GM23338 (cell line): ENCODE data around the gene NMD3. TPM values are rescaled to one million over a fixed set of nuclear protein-coding genes. Genes with fewer than 3 reads are reported as not detected.

ENCODE experiments used
- ATAC-seq: fragments of 200-7000 bp; cut with Tn5 transposase; 3 replicates; pipeline ENCODE4 v1.9.1; 2020
- DNase-seq: peaks from one replicate; pipeline ENCODE4 v3.0.0-alpha.2; 2015; ENCODE audit warnings: low spot score
- H2AFZ ChIP-seq: fragments of 200-600 bp; sonication (generic); 2 replicates; pipeline ENCODE4 v1.8.0; 2016; ENCODE audit warnings: antibody characterized with exemption, mild to moderate bottlenecking, moderate library complexity
- H3F3A ChIP-seq: fragments of 200-600 bp; sonication (generic); replicated peaks from 2 replicates; pipeline ENCODE4 v1.8.0; 2017; ENCODE audit warnings: antibody characterized with exemption, mixed run types, low read depth
- H3K27ac ChIP-seq: fragments of 200-600 bp; sonication (generic); 2 replicates; pipeline ENCODE4 v1.6.1; 2016; ENCODE audit warnings: low read depth
- H3K27me3 ChIP-seq: fragments of 200-600 bp; sonication (generic); 2 replicates; pipeline ENCODE4 v1.8.0; 2016; ENCODE audit warnings: mild to moderate bottlenecking, mixed run types, moderate library complexity; ENCODE audit not compliant: insufficient read depth
- H3K36me3 ChIP-seq: fragments of 200-600 bp; sonication (generic); 2 replicates; pipeline ENCODE4 v1.8.0; 2016; ENCODE audit warnings: mild to moderate bottlenecking; ENCODE audit not compliant: insufficient read depth
- H3K4me1 ChIP-seq: fragments of 200-600 bp; sonication (generic); 2 replicates; pipeline ENCODE4 v1.8.0; 2016; ENCODE audit warnings: mild to moderate bottlenecking, moderate library complexity; ENCODE audit not compliant: insufficient read depth
- H3K4me2 ChIP-seq: fragments of 200-600 bp; sonication (generic); 2 replicates; pipeline ENCODE4 v1.7.1; 2017; ENCODE audit warnings: mixed run types
- H3K4me3 ChIP-seq: fragments of 200-600 bp; sonication (generic); 2 replicates; pipeline ENCODE4 v1.6.1; 2016; ENCODE audit warnings: mixed run types
- H3K79me2 ChIP-seq: fragments of 200-600 bp; sonication (generic); replicated peaks from 2 replicates; pipeline ENCODE4 v1.8.0; 2017; ENCODE audit warnings: mild to moderate bottlenecking; ENCODE audit not compliant: insufficient read depth
- H3K9me2 ChIP-seq: fragments of 200-600 bp; sonication (generic); 2 replicates; pipeline ENCODE4 v1.8.0; 2017; ENCODE audit not compliant: insufficient read depth
- H4K20me1 ChIP-seq: fragments of 200-600 bp; sonication (generic); replicated peaks from 2 replicates; pipeline ENCODE4 v1.8.0; 2017; ENCODE audit warnings: mild to moderate bottlenecking; ENCODE audit not compliant: insufficient read depth
- H3K27ac Mint-ChIP-seq: 2 replicates; pipeline ENCODE4 v1.8.0; 2020; ENCODE audit warnings: inconsistent platforms, mild to moderate bottlenecking, moderate library complexity, mixed read lengths
- H3K27me3 Mint-ChIP-seq: 3 replicates; pipeline ENCODE4 v1.8.0; 2022; ENCODE audit warnings: low read depth, mild to moderate bottlenecking, moderate library complexity, mixed read lengths, inconsistent platforms; ENCODE audit not compliant: insufficient read depth, poor library complexity
- H3K36me3 Mint-ChIP-seq: 3 replicates; pipeline ENCODE4 v1.8.0; 2021; ENCODE audit warnings: low read depth, mild to moderate bottlenecking, inconsistent platforms, moderate library complexity, mixed read lengths
- H3K4me1 Mint-ChIP-seq: 3 replicates; pipeline ENCODE4 v1.8.0; 2020; ENCODE audit warnings: mild to moderate bottlenecking, inconsistent platforms, mixed read lengths
- H3K4me3 Mint-ChIP-seq: 3 replicates; pipeline ENCODE4 v1.8.0; 2021; ENCODE audit warnings: moderate library complexity, mild to moderate bottlenecking, inconsistent platforms, mixed read lengths
- H3K9me3 Mint-ChIP-seq: 3 replicates; pipeline ENCODE4 v1.8.0; 2020; ENCODE audit warnings: moderate library complexity, mild to moderate bottlenecking, inconsistent platforms, mixed read lengths
- CREB1 ChIP-seq: fragments of 250-450 bp; sonication (Bioruptor Pico); IDR thresholded peaks from 2 replicates; pipeline ENCODE4 v1.5.0; 2020; ENCODE audit warnings: low read depth, mild to moderate bottlenecking, moderate library complexity
- ETS1 ChIP-seq: IDR thresholded peaks from 2 replicates; pipeline ENCODE4 v1.6.1; 2016; ENCODE audit warnings: antibody characterized with exemption
- EZH2 ChIP-seq: fragments of 200-600 bp; sonication (generic); IDR thresholded peaks from one replicate; pipeline ENCODE4 v1.8.0; 2017; ENCODE audit warnings: antibody characterized with exemption, mild to moderate bottlenecking, low read depth; ENCODE audit not compliant: unreplicated experiment
- EZH2phosphoT487 ChIP-seq: fragments of 200-600 bp; sonication (generic); IDR thresholded peaks from one replicate; pipeline ENCODE4 v1.8.1; 2018; ENCODE audit warnings: antibody characterized with exemption; ENCODE audit not compliant: unreplicated experiment
- JUNB ChIP-seq: IDR thresholded peaks from one replicate; pipeline ENCODE4 v1.6.1; 2016; ENCODE audit warnings: antibody characterized with exemption; ENCODE audit not compliant: unreplicated experiment
- NANOG ChIP-seq: IDR thresholded peaks from 2 replicates; pipeline ENCODE4 v1.6.1; 2016; ENCODE audit warnings: antibody characterized with exemption, borderline replicate concordance
- POLR2AphosphoS5 ChIP-seq: IDR thresholded peaks from 2 replicates; pipeline ENCODE4 v1.6.1; 2016; ENCODE audit warnings: antibody characterized with exemption, low read depth
- STAT1 ChIP-seq: IDR thresholded peaks from one replicate; pipeline ENCODE4 v1.6.1; 2016; ENCODE audit warnings: antibody characterized with exemption; ENCODE audit not compliant: unreplicated experiment
- ZNF114 ChIP-seq: fragments of 250-450 bp; sonication (Bioruptor Pico); IDR thresholded peaks from 2 replicates; pipeline ENCODE4 v1.5.0; 2020; ENCODE audit warnings: mild to moderate bottlenecking, moderate library complexity
- ZNF331 ChIP-seq: fragments of 250-450 bp; sonication (Bioruptor Pico); IDR thresholded peaks from 2 replicates; pipeline ENCODE4 v1.5.0; 2020; ENCODE audit warnings: low read depth, mild to moderate bottlenecking, moderate library complexity
- ZNF462 ChIP-seq: fragments of 250-450 bp; sonication (Bioruptor Pico); IDR thresholded peaks from 2 replicates; pipeline ENCODE4 v1.5.0; 2020; ENCODE audit warnings: mild to moderate bottlenecking, moderate library complexity
- polyA plus RNA-seq: library from polyadenylated mRNA; unstranded; fragments of >200 nt; fragmentation: Nextera tagmentation; extraction: Ambion mirVana; gene quantifications from 2 replicates; pipeline ENCODE4 v1.2.1, GENCODE V29; 2016
- total RNA-seq: library from RNA; depleted of rRNA; stranded (reverse); fragments of >200 nt; shearing (Covaris generic); gene quantifications from 2 replicates; pipeline ENCODE4 v1.2.3, GENCODE V29; 2014
- TF ChIP-seq, protein P1 (sequence below): IDR thresholded peaks from one replicate; pipeline ENCODE4 v1.6.1; 2018; ENCODE audit warnings: antibody characterized with exemption; ENCODE audit not compliant: unreplicated experiment
- TF ChIP-seq, protein P2 (sequence below), 2 experiments: fragments of 200-600 bp in 1 of 2; sonication (generic) in 1 of 2; conservative IDR thresholded peaks; 2 replicates each; pipeline versions ENCODE4 v1.5.1 to v1.6.1; 2016 to 2017; ENCODE audit warnings: antibody characterized with exemption in 2 of 2, low read depth in 2 of 2, mild to moderate bottlenecking in 2 of 2, moderate library complexity in 1 of 2

NMD3 gene
- total and polyA plus RNA-seq, 2 experiments from 2014 or later: 27.3 to 67.4 TPM

- Histone ChIP-seq H3K4me2 (no peak overlapping the region), H3K4me3 (no peak overlapping the region), H3K4me1 (no peaks in the 10 kb centered on the region), H3K27ac (no peak overlapping the region), H2AFZ (no peak overlapping the region), H3F3A (no peaks in the 10 kb centered on the region), H3K36me3 (peaks cover 34% of the 10 kb centered on the region), H3K27me3 (no peaks in the 10 kb centered on the region), H3K9me2 (no peaks in the 10 kb centered on the region), H3K79me2 (peaks cover 6% of the 10 kb centered on the region; the same call in 1 of the 2 replicates), H4K20me1 (no peaks in the 10 kb centered on the region; the same call in 1 of the 2 replicates)
- ATAC-seq (no peak), DNase-seq (no peak)
- Mint-ChIP-seq H3K4me3 (no peak overlapping the region), H3K36me3 (peaks cover 55% of the 10 kb centered on the region), H3K27ac (no peak overlapping the region), H3K9me3 (no peaks in the 10 kb centered on the region), H3K4me1 (no peaks in the 10 kb centered on the region), H3K27me3 (no peaks in the 10 kb centered on the region)
- TF ChIP-seq ZNF114 (no peak), EZH2phosphoT487 (no peak), POLR2AphosphoS5 (no peak), STAT1 (no peak), ZNF462 (no peak), NANOG (no peak), EZH2 (no peak), ETS1 (no peak), JUNB (no peak), ZNF331 (CRISPR knock-in tag) (no peak), CREB1 (CRISPR knock-in tag) (no peak)
- TF ChIP-seq, protein P1, sequence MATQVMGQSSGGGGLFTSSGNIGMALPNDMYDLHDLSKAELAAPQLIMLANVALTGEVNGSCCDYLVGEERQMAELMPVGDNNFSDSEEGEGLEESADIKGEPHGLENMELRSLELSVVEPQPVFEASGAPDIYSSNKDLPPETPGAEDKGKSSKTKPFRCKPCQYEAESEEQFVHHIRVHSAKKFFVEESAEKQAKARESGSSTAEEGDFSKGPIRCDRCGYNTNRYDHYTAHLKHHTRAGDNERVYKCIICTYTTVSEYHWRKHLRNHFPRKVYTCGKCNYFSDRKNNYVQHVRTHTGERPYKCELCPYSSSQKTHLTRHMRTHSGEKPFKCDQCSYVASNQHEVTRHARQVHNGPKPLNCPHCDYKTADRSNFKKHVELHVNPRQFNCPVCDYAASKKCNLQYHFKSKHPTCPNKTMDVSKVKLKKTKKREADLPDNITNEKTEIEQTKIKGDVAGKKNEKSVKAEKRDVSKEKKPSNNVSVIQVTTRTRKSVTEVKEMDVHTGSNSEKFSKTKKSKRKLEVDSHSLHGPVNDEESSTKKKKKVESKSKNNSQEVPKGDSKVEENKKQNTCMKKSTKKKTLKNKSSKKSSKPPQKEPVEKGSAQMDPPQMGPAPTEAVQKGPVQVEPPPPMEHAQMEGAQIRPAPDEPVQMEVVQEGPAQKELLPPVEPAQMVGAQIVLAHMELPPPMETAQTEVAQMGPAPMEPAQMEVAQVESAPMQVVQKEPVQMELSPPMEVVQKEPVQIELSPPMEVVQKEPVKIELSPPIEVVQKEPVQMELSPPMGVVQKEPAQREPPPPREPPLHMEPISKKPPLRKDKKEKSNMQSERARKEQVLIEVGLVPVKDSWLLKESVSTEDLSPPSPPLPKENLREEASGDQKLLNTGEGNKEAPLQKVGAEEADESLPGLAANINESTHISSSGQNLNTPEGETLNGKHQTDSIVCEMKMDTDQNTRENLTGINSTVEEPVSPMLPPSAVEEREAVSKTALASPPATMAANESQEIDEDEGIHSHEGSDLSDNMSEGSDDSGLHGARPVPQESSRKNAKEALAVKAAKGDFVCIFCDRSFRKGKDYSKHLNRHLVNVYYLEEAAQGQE: no peak
- TF ChIP-seq, protein P2, sequence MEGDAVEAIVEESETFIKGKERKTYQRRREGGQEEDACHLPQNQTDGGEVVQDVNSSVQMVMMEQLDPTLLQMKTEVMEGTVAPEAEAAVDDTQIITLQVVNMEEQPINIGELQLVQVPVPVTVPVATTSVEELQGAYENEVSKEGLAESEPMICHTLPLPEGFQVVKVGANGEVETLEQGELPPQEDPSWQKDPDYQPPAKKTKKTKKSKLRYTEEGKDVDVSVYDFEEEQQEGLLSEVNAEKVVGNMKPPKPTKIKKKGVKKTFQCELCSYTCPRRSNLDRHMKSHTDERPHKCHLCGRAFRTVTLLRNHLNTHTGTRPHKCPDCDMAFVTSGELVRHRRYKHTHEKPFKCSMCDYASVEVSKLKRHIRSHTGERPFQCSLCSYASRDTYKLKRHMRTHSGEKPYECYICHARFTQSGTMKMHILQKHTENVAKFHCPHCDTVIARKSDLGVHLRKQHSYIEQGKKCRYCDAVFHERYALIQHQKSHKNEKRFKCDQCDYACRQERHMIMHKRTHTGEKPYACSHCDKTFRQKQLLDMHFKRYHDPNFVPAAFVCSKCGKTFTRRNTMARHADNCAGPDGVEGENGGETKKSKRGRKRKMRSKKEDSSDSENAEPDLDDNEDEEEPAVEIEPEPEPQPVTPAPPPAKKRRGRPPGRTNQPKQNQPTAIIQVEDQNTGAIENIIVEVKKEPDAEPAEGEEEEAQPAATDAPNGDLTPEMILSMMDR (conservative IDR thresholded peaks at IDR 0.05; ENCODE audit: low read depth in 2 of 2): no peak
Measured at GRCh38 chr3:161239700-161240099, 18.6 kb downstream of the NMD3 start.
